NCI-H446 treated with DMSO at 0.1 percent for 48 hours (cell line): ENCODE data around the gene AATK.

Source experiments
- DNase-seq: peaks from one replicate; lab custom pipeline; 2025; lab: John Stamatoyannopoulos, UW

AATK gene

DNA sequence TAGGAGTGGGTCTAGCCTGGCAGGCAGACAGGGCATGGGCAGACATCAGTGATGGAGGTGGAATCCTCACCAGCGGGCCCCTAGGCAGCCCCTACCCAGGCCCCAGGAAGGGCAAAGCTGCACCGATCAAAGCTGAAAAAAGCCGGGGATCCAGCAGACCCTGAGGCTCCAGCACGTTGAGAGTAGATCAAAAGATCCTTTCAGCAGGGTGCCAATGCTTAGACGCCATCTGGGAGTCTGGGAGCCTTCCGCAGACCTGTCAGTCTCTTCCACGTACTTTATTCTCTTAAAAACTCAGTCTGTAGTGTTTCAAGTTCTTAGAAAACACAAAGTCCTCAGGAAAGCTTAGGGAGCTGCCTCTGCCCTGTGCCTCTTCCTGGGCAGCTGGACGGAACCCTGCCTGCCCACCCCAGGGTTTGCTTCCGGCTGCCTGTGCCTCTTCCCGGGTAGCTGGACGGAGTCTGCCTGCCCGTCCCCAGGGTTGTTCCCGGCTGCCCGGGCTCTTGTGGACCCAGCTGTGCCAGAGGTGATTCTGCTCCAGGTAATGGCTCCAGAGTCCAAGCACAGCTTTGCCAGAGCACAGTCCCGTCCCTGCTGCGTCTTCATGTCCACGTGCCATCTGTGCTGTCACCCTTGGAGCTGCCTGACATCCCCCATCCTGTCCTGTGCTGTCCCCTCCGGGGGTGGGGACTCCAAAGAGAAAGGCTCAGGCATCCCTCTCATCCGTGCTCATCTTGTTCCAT lies 51.5 kb downstream of the AATK start:
- no peak for DNase-seq

- no peak for DNase-seq
Measured at GRCh38 chr17:81113158-81113724, 52.8 kb downstream of the AATK start.

GRCh38 chr17:81112450-81112849 lies 53.6 kb downstream of the AATK start:
- no peak for DNase-seq

DNA sequence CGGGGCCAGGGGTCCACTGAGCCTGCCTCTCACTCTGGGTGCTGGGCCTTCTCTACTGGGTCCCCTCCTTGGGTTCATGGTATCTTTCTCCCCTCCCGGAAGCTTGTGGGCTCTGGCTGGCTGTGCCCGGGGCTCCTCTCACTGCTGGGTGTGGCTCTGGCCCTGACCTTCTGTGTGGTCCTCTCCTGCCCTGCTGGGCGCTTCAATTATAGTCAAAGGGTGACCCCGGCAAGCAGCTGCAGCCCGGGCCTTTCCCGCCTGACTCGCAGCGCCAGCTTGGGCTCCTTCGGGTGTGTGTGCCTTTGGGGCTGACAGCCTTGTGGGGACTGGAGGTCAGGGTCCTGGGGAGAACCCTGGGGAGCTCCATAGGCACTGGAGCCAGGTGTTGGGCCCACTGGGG lies 55.0 kb downstream of the AATK start:
- DNase-seq: no peak

DNA sequence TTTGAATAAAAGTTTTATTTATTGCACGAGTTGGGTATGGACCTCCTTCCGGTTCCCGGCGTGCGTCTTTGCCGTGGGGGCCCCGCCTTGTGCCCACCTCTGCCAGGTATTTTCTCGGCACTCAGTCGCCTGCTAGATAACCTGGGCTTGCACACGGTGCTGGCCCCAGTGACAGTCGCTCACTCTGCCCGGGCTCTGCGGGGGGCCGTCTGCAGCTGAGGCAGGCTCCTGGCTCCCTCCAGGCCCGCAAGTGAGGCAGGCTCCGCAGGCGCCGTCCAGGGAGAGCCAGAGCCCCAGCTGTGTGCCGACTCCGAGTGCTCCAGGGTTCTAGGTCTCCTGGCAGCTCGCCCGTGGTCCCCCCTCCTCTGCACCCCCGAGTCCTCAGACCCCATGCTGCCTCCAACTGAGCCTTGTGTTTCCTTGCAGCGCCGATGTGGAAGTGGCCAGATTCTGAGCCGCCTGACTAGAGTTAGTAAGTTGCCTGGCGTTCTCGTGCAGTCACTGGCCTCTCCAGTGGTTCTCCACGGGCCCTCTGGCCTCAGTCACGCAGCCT lies 55.5 kb downstream of the AATK start:
- DNase-seq: no peak

DNA sequence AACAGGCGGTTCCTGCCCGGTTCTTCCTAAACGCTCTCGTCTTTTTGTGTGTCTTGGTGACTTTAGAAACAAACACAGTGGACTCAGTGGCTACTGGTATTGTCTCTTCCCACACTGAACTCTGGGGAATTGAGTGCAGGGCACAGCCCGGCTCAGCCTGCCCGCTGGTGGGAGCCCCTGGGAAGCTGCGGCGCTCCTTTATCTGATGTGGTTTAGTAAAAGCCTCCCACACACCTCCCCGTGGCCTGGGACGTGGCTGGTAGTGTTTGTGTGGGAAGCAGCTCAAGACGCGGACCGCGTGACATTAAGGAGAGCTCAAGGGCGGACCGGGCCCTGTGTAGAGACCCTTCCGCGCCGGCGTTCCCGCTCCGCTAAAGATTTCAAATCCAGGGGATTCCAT lies 56.1 kb downstream of the AATK start:
- DNase-seq: no peak

DNA sequence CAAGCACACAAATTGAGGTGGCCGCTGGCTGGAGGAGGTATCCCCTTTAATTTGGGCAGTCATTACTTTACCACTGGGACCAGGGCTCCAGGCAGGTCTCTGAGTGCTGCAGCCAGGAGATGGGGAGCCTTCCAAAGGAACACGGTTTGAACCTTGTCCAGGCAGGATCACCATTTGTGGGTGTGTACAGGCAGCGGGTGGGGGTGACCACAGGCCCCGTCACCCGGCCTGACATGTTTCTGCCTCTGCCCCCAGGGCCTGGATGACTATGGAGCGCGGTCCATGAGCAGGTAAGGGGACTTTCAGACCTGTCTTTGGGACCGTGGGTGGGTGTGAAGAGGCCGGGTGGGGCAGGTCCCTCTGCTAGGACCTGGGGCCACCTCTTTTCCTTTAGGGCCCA lies 57.8 kb downstream of the AATK start:
- DNase-seq: no peak

GRCh38 chr17:81106716-81107115 lies 59.3 kb downstream of the AATK start:
- DNase-seq: no peak

DNA sequence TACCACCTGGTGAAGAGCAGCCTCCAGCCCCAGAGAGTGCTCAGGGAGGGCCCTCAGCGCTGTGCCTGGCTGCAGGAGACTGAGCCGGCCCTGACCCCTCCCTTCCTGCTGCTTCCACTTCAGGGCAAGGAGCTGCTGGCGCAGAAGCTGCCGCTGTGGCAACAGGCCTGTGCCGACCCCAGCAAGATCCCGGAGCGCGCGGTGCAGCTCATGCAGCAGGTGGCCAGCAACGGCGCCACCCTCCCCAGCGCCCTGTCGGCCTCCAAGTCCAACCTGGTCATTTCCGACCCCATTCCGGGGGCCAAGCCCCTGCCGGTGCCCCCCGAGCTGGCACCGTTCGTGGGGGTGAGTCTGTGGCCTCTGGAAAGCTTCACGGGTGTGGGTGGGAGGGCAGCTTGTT lies 62.6 kb downstream of the AATK start:
- DNase-seq: no peak

DNA sequence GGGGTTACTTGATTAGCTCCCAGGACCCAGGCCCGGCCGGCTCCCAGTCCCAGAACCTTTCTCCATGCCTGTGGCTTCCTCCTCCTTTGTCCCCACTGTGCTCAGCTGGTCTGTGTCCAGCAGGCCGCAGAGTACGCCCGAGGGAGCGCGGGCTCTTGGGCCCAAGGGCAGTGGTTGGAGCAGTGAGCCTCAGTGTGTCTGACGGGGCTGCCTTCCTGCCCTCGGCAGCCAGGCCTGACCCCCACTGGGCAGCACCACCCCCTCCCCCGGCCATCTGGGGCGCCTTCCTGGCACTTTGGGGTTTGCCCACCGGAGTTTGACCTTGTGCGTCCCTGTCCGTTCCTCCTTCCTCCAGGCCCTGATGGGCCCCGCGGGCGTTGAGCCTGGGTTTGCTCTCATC lies 63.2 kb downstream of the AATK start:
- DNase-seq: no peak

GRCh38 chr17:81102352-81102751 lies 63.7 kb downstream of the AATK start:
- no peak for DNase-seq

GRCh38 chr17:81101614-81102306 lies 64.3 kb downstream of the AATK start:
- DNase-seq: peak; percentile 4

DNA sequence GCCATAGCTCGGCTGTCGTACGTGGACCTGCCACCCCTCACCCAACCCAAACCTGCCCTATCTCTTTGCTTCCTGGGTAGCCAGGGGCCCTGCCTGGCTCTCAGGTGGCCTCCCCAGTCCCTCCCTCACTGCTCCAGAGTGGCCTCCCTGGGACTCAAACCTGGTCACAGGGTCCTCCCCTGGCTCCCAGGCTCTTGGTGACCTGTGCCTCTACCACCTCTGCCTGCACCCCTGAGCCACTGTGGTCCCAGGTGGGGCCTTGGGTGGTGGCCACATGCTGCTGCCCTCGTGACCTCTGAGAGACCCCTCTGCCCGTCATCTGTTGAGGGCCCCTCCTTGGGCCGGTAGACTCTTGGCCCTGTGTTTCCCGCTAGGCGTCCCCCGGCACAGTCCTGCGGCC lies 65.4 kb downstream of the AATK start:
- no peak for DNase-seq

GRCh38 chr17:81099888-81100287 lies 66.1 kb downstream of the AATK start:
- no peak for DNase-seq

- DNase-seq: no peak
Measured at GRCh38 chr17:81097943-81098308, 68.1 kb downstream of the AATK start.

DNA sequence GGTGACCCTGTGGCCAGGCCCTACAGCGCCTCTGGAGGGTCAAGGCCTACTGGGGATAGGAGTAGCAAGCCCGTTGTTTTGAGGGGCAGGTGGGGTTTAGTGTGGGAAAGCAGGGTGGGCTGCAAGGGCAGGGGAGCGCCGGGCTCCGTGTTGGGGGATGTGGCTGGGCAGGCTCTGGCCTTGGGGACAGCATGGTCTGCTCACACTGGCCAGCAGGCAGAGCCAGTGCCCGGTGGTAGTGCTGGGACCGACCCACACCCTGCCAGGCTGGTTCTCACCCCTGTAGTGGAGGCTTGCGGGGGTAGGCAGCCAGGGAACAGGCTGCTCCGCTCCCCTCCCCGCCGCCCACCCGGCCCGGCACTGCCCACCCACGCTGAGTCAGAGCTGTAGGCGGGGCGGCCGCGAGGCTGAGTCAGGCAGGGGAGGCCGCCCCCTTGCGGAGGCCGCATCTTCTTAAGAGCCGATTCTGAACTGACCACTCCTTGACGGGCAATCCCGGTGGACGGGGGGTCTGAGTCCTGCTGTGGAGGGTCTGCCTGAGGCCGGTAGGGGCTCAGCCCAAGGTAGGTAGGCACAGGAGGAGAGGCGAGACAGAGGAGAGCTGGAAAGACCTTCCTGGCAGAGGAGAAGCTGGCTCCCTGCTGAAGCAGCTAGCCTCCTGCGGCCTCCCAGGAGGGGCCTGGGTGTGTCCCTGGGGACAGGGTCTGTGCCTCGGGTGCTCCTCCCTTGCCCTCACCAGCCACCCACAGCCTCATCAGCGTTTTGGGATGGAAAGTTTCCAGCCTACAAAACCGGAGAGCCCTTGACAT lies 68.7 kb downstream of the AATK start:
- no peak for DNase-seq

DNA sequence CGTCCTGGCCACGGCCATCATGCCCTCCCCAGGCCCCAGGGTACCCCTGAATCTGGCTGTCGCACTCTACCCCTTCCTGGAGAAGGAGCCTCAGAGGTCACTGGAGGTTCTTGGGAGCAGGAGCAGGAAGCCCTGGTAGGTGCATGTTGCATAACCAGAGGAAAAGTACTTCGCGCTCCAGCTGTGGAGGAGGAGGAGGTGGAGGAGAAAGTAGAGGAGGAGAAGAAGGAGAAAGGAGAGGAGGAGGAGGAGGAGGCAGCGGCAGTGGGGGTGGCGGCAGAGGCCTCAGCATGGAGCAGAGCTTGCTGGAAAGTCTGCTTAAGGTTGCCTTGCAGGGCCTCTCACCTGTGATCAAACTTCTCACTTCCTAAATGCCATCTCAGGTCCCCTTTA lies 69.3 kb downstream of the AATK start:
- no peak for DNase-seq

- no peak for DNase-seq
Measured at GRCh38 chr17:81095383-81095762, 70.6 kb downstream of the AATK start.

DNA sequence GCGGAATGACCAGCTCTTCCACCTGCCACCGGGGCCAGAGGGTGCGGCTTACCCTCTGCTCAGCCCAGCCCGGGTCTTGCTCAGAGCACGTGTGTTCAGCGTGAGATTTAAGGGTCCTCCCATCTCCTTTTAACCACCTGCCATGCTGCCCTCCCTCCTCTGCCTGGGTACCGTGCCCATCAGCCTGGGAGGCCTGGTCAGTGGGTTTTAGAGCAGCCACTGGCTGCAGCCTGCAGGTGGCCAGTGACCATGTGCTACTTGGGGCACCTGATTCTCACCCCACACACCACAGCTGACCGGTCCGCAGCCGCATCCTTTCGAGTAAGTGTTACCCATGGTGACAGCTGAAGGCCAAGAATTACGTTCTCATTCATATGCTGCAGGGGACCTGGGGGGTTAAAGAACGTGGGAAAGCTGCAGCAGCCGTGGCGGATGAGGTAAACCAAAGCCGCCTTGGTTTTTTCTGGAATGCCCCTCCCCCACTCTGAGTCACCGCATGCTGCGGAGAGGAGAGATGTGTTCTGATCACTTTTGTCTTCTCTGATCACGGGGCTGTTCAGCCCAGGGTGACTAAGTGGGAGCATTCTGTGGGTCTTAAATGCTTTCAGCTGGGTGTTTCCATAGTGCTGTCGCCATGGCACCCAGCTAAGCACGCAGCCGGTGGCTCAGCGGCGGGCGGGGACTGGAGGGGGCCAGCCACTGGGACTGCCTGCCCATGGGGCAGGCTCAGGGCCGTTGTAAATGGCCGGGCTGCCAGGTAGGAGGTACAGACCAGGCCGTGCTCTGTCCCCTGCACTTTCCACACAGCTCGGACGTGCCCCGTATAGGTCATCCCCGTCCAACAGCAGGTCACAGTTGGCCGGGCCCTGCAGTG lies 71.3 kb downstream of the AATK start:
- DNase-seq: no peak

DNA sequence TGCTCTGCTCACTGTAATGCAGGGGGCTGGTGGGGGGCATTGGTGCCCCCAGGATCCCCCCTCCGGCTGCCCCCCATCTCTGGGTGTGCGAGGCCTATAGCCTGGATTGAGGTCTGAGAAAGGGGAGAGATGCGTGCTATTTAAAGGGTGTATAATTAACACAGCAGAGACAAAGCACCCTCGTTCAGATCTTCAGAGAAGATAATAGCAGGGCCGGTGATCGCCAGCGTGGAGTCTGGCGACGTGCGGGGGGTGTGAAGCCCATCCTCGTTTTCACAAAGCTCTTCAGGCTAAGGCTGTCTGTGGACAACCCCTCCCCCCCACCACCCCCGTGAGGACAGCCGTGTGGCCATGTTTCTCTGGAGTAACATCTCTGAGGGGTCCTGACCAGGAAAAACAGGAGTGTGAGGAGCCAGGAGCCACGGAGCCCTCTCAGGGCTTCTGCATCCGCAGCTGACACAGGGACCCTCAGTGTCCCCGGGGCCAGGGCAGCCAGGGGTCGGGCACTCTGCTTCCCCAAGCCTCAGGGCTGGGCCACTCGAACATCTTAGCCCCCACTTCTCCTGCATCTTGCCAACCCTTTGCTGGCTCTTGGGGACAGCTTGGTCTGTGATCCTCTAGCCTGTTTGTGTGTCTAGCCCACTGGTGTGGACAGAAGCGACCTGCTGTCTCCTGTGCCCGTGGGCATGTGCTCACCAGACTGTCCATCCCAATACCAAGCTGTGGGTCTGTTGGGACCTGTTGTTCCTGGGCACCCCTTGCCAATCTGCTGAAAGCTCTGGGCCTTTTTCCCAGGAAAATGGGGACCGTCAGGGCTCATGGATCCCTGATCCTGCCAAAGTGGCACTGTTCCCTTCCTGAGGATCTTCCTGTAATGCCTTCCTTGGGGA lies 72.2 kb downstream of the AATK start:
- DNase-seq: no peak
